Islet precursor cell (in vitro differentiated cells): Measurements from ENCODE around the gene TCL1A.
"Not testable (repeated sequence)": the region's sequence is repeated elsewhere in the genome, so short reads cannot be mapped to it uniquely, and the experiment has no call there.

ENCODE experiments used
- DNase-seq: peaks from one replicate; pipeline ENCODE4 v3.0.0-alpha.2; 2018

TCL1A gene

DNA sequence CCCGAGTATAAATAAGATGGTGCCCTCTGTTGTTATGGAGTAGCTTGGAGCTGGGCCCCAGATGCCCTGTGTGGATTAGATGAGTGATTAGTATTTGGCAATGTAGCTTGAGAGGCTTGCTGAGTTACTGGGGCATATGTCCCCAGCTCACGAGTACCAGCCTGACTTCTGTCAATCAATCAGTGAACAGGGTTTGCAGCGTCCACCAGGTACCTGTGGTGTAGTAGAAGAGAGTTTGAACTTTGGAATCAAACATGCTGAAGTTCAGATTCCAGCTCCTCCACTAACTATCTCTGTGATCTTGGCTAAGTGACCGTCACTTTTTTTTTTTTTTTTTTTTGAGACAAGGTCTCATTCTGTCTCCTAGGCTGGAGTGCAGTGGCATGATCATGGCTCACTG lies 39.3 kb downstream of the TCL1A start:
- DNase-seq, result no peak

DNA sequence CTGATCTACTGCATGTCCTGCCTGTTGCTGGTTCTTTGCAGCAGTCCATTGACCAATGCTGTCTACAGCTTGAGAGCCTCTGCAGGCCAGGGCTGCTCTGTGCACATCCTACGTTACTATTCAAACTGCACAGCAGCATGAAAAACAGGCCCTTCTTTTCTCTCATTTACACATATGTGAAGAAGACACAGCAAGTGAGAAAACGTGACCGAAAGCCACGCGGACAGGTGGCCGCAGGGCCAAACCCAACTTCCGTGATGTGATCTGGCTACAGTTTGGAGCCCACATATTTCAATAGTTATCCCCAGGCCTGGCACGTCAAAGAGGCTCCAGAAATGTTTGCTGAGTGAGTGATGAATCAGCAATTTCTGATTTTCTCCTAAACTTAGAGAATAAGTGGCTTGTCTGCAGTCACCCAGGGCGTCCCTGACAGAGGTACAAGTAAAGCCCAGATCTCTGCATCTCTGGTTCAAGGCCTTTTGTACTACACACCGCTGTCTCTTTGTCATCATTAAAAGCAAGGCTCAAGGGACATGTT lies 45.6 kb downstream of the TCL1A start:
- no peak for DNase-seq

DNA sequence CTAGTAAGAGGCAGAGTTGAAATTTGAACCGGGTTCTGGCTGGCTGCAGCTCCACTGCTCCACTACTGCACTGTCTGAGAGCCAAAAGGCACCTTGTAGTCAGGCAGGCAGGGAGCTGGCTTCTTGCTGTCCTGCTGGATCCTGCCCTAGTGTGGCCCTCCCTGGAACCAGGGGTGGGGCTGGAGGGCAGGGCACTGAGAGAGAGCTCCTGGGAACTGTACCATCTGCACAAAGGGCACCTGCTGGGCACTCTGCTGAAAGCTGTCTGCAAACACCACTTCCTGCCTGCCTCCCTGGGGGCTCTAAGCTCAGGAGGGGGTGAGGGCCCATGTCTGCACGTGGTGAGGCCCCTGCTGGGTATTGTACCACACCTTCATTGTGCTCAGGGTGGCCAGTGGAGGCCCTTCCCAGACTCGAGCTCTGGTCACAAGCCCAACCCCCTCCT lies 46.7 kb downstream of the TCL1A start:
- DNase-seq, result no peak

DNA sequence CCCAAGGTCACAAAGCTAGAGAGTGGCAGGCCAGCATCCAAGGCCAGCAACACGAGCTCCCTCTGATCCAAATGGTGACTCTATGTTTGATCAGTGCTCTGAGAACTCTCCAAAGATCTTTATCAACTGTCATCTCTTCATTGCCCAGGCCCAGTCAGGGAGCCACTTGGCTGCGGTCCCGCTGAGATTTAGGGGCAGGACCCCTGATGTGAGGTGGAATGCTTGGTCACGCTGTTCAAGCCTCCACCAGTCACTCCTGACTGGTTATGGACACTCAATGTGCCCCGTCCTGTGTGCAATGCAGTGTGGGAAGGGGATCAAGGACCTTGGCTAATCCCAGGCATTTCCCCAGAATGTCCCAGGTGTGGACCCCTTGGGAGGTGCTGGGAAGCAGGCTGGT lies 47.5 kb downstream of the TCL1A start:
- no peak for DNase-seq

DNA sequence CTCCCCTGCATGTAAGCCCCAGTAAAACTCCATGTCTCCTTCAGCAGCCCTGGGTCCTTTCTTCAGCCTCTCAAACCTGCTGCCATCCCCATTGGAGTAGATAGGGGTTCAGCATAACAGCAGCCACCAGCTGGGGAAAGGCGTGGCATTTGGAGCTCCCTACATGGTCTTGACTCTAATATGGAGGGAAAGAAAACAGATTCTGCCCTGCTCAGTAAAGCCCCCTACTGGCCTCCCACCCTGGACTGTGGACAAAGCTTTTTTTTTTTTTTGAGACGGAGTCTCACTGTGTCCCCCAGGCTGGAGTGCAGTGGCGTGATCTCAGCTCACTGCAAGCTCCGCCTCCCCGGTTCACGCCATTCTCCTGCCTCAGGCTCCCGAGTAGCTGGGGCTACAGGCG lies 48.4 kb downstream of the TCL1A start:
- not testable (repeated sequence) for DNase-seq

DNA sequence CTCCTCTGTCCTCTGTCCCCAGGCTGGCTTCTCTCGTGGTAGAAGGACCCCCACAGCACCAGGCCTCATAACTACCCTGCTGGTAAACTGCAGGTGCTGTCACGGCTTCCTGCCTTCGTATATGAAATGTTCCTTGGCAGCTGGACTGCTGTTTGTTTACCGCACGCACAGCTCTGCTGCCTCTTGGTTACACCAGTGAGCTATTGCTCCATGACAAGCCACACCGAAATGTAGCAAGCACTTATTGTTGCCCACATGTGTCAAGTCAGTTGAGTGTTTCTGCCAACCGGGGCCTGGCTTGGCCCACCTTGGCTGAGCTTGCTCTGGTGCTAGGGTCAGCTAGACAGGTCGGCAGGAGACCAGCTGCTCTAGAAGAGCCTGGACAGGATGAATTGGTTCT lies 49.4 kb downstream of the TCL1A start:
- DNase-seq, result no peak

DNA sequence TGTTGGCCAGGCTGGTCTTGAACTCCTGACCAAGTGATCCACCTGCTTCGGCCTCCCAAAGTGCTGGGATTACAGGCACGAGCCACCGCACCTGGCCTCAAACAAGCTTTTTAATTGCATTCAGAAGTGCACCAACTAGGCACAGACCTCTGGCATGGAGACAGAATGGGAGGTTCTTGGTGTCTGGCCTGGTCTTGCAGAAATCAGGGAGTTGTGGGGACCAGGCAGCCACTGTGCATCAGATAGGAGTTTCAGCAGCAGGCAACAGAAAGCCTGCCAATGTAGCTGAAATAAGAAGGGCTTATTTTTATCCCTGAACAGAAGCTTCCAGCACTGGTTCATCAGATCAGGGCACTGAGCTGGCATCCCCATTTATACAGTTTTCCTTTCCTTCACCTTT lies 49.9 kb downstream of the TCL1A start:
- no peak for DNase-seq

DNA sequence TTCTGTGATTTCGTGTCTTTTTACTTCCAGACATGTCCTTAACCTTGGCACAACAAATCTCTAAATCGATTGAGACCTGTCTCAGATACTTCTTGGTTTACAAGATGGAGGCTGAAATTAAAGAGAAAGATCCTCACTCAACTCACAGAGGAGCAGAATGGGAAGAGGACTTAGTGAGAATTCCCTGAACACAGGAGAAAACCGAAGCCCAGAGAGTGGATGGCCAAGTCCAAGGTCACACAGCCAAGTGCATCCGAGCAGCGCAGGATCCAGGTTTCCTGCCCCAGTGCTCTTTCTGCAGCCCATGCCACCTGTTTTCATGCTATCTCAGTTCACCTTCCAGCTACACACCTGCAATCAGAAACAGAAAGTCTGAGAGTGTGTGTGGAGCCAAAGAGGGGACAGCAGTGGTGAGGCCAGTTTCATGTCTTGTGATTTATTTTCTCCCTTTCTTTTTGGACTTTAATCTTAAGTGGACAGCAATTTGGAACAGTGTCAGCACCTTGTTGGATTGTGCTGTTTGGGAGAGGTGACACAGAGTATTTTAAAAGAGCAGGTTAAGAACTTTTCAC lies 50.6 kb downstream of the TCL1A start:
- DNase-seq, result no peak

DNA sequence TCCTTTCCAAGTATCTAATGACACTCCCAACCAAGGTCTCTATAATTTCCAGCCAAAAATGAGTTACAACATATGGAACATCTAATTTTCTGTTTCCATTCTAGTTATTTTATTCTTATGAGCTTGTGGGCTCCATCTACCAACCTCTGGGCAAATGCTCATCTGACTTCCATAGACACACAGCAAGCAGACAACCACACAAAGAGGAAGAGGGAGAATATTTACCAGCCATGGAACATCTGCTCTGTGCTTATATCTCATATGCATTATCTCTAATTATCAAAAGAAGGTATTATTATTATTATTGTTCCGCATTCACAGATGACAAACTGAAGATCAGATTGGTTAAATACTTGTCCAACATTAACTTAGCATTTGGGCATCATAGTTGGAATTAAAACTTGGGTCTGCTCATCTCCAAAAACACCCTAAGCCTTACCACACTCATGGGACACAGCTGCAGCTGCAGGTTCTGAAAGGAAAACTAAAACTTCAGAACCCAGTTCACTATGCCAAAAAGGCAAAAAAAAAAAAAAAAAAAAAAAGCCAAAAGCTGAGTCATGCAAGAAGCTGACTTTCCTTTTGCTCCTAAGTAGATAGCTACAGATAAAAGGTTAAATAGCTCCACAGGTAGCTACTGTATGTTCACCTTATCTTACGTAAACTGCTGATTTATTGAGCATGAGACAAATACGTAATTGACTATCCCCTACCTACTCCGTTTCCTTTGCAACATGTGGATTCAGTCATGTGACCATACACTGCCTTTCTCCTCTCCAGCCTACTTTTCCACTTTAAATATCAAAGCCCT lies 51.3 kb downstream of the TCL1A start:
- DNase-seq, result no peak

DNA sequence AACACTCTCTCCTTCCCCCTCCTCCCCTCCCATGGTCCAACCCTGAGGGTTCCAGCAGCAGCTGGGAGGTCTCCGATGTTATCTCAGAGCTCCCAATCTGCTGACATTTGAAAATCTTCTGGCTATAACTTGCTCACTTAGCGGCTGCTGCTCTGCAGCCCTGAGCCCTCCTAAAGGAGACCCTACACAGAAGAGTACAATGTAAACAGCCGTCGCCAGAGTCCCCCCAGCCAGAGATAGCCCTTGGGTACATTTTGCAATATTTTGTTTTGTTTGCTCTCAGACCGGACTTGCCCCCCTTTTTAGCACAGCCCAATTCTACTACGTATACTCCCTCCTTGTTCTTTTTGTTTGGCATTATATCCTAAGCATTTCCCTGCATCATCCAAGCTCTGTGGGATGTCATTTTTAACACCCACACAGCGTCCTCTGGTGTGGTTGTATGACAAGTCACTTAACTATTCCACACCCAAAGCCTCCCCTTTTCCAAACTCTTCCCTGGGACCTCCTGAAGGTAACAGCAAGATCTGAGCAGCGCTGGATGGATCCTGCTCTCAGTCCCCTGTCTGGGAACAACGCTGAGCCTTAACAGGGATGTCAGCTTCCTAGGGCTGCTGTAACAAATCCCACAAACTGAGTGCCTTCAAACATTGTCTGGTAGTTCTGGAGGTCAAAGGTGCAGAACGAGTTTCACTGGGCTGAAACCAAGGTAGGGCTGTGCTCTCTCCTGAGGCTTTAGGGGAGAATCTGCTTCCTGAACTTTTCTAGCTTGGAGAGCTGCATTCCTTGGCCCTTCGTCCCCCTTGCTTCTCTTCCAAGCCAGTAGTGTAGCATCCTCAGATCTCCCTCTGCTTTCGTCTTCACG lies 53.0 kb downstream of the TCL1A start:
- DNase-seq, result peak; percentile 80

DNA sequence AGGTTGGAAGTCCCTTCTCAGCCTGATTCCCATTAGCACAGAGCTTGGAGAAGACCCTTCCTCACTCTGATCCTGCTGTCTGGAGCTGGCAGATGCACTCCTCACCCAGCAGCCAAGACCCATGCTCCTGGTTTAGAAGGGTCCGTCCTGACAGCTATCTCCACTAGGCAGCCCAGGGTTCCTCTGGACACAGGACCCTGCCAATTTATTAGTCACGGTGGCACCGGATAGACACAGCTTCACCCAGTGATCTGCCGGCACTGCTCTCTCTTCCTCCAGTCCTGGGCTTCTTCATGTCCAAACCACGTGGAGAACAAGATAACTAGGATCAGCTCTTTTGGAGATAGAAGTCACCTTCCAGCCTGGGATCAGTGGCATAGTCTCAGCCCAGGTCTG lies 53.9 kb downstream of the TCL1A start:
- DNase-seq, result no peak
